Epidermal melanocyte (primary cell): ENCODE results near the gene SAFB.

Experiments used
- DNase-seq: peaks from one replicate; pipeline ENCODE4 v3.0.0; 2011; ENCODE audit warnings: low spot score; ENCODE audit not compliant: insufficient read length

Gene SAFB

DNA sequence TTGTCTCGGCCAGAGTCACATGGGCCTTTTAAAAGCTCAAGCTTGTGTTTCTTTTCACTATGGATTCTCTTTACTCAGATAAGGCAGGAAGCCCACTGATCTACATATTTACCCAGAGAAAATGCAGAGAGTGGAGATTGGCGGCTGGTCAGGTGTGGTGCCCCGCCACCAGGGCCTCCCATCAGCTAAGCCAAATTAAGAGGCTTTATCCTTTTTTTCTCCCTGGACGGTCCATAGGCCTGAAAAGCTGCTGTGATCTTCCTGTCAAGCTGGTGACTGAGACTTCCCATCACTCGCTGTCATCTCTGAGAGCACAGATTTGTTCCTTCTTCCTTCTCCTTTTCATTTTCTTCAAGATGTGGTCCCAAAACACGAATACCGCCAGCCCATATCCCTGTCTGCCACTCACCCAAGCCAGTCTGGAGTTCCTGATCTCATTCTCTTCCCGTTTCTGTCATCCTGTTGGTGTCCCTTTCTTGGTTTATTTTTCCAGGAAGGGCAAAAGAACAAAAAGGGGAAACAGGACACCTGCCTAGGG lies 1.9 kb downstream of the SAFB start:
- DNase-seq: no peak

DNA sequence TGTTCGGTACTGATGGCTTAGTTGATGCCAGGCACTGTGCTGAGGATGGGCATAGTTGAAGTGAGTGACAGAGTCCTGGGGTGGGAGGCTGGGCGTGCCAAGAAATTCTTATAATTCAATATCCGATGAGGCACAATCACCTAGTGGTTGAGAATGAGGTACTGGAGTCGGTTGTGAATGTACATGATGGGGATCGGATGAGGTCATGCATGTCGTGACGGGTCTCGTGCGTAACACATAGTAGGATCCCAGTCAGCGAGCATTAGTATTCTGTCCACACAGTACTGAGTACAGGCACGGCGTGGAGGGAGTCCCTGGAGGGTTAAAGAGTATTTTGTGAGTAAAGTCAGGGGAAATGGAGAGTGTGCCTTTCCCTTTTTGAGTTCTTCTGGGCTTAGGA lies 2.8 kb downstream of the SAFB start:
- DNase-seq: no peak

DNA sequence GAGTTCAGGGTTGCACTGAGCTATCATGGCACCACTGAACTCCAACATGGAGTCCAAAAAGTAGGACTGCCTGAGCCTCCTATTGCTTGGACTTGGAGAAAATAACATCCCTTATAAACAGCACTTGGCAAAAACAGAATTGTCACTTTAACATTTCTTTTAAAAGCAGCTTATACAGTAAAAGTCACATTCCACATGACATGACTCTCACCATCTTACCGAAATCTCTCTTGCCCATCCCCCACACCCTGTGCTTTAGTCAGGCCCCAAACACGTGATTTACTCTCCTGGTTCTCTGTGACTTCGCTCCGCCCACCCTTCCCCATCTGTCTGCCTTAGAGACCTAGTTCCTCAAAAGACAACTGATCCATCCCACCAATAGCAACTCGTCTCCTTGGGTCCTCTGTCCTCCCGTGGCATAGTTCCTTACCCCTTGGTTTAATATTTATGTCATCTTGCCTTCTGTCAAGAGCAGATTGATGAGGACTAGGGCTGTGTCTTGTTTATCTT lies 4.6 kb downstream of the SAFB start:
- DNase-seq: peak; percentile 36

DNA sequence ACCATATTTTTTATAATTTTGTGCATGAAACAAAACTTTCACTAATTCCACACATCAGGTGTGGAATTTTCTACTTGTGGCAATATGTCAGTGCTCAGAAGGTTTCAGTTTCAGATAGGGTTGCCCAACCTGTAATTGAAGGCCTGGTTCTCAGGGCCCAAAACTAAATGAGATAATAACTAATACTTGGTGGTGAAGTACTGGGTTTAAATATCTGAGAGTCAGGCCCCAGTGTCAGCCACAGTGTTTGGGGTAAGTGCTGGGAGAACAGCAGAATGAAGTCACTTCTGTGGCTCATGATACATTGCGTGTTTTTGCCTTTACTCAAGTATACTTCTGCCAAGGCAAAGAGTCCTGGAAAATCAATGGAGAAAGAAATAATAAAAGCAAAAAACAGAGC lies 5.6 kb downstream of the SAFB start:
- DNase-seq: no peak

DNA sequence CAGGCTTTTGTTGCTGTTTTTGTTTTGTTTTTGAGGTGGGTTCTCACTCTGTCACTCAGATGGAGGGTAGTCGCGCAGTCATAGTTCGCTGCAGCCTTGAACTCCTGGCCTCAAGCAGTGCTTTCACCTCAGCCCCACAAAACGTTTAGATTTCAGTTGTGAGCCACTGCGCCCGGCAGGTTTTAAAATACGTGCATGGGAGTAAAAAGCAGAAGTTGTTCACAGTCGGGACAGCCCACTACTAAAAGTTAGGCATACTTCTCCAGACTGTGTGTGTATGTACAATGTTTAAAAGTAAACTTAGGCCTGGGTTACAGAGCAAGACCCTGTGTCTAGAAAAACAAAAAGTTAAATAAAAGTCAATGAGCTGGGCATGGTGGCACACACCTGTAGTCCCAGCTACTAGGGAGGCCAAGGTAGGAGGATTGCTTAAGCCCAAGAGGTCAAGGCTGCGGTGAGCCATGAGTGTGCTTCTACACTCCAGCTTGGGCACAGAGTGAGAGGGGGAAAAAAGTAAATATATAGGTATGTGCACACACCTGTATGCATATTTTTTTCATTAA lies 6.1 kb downstream of the SAFB start:
- no peak for DNase-seq

DNA sequence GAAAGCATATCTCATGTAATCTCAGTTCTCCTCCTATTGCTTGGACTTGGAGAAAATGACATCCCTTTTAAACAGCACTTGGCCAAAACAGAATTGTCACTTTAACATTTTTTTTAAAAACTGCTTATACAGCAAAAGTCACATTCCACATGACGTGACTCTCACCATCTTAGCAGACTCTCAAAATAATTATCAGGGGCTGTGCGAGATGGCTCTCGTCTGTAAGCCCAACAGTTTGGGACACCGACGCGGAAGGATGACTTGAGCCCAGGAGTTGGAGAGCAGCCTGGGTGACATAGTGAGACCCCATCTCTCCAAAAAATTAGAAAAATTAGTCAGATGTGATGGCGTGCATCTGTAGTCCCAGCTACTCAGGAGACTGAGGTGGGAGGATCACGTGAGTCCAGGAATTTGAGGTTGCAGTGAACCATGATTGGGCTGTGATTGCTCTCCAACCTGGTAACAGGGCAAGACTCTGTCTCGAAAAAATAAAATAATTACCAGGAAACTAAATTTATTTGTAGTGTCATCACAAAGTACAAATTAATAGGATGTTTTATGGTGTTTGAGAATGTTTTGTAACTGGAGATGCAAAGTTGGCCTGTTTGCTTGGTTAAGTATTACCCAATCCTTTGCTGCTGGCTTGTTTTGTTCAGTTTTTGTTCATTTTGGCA lies 8.8 kb downstream of the SAFB start:
- DNase-seq: no peak

DNA sequence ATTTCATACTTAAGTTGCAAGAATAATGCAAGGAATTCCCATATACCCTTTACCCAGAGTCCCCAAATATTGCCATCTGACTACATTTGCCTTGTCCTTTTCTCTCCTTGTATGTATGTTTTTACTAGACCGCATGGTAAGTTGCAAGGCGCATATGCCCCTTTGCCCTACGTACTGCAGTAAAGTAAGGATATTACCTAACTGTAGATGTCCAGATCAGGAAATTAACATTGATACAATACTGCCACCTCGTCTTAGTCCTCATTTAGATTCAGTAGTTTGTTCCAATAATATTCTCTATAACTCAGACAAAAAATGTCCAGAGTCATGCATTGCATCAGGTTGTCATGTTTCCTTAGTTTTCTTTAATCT lies 9.3 kb downstream of the SAFB start:
- DNase-seq: no peak

DNA sequence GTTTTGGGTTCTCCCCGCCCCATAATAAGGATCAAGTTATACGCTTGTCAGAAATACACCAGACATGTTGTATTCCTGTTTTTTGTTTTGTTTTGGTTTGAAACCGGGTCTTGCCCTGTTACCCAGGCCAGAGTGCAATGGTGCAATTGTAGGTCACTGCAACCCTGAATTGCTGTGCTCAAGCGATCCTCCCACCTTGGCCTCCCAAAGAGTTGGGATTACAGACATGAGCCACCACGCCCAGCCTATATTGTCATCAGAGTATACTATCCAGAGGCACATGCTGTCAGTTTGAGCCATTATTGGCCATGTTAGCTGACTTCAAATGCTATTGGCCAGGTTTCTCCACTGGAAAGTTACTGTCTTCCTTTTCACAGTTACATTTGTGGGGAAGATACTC lies 9.8 kb downstream of the SAFB start:
- no peak for DNase-seq

DNA sequence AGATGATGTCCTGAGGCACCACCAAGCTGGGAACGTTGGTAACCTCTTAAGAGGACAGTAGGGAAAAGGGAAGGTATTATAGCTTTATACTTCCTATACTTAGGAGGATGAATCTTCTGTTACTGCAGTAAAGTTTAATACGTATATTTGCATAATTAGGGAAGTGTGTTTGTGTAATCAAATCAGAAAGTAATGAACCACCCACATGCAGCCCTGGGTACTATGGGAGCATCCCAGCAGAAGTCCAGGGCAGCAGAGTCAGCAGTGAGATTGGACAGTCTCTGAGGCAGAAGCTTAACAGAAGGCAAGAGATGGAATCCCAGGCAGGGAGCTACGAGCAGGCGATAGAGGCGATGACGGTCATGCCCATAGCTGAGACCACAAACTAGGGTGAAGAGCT lies 12.5 kb downstream of the SAFB start:
- DNase-seq: no peak

DNA sequence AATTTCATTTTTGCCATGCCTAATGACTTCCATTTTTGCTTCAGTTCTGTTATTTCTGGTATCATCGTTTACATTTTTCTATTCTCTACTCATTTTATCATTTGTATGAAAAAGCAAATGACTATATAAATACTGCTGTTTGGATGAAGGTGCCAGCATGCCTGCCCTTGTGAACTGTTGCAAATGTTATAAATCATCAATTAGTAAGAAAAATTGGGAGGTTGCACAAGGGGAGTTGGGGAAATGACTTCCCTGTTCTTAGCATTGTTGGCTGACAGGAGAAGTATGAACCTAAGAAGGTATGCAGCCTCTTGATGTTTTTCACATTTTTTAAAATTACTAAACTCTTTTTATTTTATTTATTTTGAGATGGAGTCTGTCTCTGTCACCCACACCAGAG lies 15.1 kb downstream of the SAFB start:
- no peak for DNase-seq

DNA sequence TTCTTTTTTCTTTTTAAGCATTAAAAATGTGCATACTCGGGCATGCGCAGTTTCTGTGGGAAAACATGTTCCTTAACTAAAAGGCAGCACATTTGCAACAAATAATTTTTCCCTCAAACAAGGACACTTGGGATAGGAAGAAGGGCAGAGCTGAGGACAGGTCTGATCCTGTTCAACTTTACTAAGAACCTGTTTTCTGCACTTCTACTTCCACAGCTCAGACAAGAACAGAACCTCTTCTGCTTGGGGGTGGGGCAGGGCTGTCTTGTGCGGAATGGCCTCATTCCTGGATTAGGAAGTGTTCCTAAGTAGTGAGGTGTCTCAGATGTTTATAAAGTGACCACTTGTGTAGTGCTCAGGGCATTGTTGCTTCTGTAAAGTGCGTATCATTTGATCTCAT lies 18.3 kb downstream of the SAFB start:
- no peak for DNase-seq

DNA sequence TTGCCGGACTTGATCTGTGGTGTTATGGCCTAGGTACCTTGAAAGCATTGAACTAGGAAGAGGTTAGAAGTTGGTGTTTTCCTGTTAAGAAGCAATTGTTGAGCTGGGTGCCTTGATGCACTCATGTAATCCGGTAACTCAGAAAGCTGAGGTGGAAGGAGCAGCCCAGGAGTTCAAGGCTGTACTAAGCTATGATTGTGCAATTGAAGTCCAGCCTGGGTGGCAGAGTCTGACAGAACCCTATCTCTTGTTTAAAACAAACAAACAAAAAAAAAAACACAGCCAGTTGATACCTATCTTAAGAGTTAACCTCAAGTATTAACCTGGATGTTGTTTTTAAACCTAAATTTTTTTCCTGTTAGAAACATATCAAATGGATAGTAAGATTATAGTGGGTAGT lies 19.3 kb downstream of the SAFB start:
- peak; percentile 4 for DNase-seq

DNA sequence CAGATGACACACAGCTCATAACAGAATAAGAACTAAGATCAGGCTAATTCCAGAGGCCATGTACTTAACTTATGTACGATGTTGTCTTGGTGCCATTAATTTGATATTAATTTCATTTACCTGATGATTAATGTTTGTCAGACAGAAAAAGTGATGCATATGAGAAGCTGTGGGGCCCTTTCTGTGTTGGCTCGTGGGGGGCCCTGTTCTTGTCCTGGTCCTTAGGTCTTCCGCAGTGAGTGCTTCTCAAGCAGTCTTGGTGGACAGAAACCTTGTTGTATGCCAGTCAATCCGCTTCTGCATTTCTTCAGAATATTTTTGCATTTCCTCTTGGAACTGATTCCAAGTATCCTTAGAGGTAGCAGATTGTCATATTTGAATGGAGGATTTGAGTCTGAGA lies 20.2 kb downstream of the SAFB start:
- DNase-seq: peak; percentile 2

DNA sequence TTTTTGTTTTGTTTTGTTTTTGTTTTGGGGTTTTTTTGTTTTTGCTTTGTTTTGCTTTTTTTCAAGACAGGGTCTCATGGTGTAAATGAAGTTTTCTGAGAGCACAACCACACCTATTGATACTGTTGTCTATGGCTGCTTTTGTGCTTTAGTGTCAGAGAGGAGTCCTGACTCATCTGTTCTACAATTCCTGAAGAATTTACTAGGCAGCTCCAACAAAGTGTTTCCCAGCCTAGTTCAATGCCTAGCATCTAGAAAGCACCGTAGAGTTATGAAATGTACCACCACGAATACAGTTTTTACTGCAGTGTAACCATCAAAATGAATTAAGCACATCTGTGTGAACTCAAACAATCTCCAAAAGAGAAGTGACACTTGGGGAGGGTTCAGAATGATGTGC lies 21.2 kb downstream of the SAFB start:
- peak; percentile 17 for DNase-seq

DNA sequence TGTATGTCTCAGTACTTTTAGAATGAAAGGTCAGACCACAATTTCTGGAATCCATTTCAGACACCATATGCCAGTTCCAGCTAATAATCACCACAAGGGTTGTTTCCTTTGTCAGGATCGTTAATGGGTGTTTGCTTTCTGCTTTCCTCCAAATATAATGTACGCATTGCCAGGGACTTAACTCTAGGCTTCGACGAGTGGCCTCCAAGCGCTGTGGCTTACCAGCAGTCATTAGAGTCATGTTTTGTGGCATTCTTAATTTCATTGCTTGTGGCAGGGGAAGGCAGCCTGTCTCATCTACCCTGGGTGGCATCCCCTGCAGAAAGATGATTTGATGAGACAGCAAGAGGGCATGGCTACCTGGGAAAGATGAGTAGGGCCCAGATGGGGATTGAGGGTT lies 22.5 kb downstream of the SAFB start:
- peak; percentile 1 for DNase-seq

DNA sequence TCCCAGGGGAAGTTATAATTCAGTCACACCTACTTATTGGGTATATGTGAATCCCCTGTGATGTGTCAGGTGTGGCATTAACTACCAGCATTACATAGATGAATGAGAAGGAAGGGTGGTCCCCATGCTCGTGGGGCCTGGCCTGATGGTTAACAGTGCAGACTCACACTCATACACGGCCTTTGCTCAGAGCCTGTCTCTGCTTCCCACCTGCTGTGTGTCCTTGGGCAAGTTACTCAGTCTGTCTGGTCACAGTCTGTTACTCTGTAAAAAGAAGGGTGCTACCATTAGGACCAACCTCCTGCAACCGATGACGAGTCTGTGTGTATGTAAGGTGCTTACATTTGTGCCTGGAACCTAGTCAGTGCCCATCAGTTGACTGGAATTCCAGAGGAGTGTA lies 23.8 kb downstream of the SAFB start:
- peak; percentile 0 for DNase-seq

DNA sequence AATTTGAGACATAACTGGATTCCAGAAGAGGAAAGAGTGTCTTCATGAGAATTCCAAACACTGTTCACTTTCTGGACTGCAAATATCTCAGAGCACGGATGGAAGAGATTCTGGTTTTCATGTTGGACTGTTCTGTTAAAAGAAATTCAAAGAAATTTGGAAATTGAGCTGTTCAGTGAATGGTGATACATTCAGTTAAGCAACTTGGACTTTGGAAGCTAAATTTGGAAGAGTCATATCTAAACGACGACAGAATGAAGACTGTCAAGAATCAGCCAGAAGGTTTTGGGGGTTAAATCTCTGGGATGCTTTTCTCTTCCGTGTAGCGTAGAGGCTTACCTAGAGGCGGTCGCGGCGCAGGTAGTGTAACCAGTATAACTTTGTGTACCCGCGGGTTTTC lies 25.6 kb downstream of the SAFB start:
- DNase-seq: peak; percentile 1

DNA sequence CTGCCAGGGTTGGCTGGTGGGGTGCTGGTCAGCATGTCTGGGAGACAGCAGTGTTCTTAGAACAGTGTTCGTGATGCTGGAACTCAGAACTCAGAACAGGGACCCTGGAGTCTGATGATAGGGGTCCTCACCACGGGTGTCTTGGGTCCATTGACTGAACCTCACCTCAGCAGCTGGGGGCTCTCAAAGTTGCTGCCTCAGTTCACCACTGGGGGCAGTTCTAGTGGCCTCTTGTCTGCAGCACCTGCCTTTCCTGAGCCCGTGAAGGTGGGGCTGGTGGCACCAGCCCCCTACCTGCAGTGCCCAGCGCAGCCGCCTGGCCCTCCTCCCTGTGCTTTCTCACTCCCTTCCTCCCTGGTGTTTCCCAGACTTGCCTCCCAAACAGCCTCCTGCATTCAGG lies 28.5 kb downstream of the SAFB start:
- no peak for DNase-seq

DNA sequence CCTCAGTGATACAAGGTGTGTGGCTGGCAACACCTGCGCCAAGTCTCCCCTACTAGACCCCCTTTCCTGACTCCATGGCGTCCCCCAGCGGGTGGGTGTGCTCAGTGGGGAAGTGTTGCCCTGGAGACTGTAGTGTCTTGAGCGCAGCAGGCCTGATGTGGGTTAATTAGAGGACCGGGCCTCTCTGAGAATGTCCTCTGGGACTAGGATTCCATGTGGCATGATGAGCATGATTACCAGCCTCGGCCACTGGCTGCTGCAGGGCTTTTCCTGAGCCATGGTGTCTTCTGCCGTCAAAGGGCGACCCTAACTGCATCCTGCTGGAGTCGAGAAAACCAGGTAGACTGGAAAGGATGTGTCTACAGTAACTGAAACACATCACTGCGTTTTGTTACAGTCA lies 29.4 kb downstream of the SAFB start:
- peak; percentile 1 for DNase-seq

DNA sequence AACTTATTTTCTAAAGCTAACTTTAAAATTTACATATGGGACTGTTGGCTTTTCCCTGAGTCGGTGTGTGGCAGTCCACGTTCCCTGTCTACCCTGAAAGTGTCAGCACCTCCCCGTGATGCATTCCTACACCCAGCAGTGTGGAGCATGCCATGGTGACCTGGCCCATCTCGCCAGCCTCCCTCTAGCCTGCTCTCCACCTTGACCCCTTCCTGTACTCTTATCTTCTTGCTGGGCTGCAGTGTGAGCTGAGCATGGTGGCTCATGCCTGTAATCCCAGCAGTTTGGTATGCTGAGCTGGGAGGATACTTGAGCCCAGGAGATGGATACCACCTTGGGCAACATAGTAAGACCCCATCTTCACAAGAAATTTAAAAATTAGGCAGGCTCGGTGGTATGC lies 32.0 kb downstream of the SAFB start:
- no peak for DNase-seq

DNA sequence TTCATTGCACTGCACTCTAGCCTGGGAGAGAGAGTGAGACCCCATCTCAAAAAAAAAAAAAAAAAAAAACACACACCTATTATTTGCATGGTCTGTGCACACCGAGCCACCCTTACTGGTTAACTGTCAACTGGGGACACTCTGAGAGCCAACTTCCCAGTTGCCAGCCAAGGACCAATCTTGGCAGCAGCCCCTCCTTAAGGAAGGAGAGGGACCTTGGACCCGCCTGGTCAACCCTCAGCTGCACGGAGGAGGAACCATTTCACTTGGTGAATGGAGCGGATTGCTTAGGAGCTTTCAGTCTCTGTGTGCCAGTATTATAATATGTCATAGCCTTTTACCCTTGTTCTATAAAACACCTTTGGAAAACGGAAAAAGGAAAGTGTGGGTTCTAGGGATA lies 32.5 kb downstream of the SAFB start:
- DNase-seq: no peak

DNA sequence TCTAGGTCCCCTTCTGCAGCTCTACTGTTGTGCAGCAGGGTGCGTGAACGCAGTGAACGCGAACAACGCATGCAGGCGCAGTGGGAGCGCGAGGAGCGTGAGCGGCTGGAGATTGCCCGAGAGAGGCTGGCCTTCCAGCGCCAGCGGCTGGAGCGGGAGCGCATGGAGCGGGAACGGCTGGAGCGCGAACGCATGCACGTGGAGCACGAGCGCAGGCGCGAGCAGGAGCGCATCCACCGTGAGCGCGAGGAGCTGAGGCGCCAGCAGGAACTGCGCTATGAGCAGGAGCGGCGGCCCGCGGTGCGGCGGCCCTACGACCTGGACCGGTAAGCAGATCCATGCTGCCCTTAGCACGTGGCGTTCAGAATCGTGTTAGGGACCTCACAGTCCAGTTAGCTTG lies 38.6 kb downstream of the SAFB start:
- no peak for DNase-seq

DNA sequence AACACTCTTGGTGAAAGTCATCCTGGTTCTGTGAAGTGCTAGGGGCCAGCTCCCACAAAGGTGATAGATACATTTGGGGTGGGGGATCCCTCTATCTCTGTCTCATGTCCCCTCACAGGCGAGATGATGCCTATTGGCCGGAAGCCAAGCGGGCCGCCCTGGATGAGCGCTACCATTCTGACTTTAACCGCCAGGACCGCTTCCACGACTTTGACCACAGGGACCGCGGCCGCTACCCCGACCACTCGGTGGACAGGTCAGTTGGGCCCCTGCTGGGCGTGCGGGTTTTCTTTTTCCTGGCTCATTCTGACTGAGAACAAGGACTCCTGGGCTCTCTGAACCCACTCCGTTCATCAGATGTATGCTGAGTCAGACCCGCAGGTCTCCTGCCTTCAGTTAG lies 41.0 kb downstream of the SAFB start:
- no peak for DNase-seq
